Measurements from ENCODE around the gene PPEF1. TPM values are rescaled to one million over a fixed set of nuclear protein-coding genes. Genes with fewer than 3 reads are reported as not detected.

PPEF1 gene
- total and polyA plus RNA-seq, 4 donors = 0.09 TPM; not detected in 3

DNA sequence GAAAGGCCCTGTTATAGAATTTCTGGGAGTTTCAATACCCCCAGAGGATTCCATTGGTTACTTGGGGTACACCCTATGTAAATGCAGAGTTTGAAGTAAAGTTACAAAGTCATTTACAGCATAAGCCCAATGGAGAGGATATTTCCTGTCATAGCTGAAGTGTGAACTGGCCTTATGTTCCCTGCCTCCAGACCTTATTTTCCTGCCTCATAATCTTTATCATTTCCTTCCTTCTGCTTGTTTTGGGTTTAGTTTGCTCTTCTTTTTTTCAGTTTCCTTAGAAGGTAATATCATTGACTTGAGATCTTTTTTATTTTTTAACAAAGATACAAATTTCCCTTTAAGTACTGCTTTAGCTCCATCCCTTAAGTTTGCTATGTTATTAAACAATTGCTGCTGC lies 85.4 kb downstream of the PPEF1 start:
- Histone ChIP-seq H3K27me3 (ENCODE audit: control insufficient read depth in 4 of 4, insufficient read depth in 4 of 4, low read length in 3 of 4) (no peaks in the 10 kb centered on the region), H3K4me1 (ENCODE audit: control insufficient read depth in 4 of 4, insufficient read depth in 4 of 4, low read length in 3 of 4) (no peaks in the 10 kb centered on the region), H3K27ac (ENCODE audit: low read depth in 1 of 2, low read length in 2 of 2) (no peak overlapping the region), H3K36me3 (ENCODE audit: control insufficient read depth in 4 of 4, insufficient read depth in 3 of 4, low read depth in 1 of 4, low read length in 3 of 4) (no peaks in the 10 kb centered on the region), H3K9me3 (ENCODE audit: control insufficient read depth in 4 of 4, low read length in 3 of 4) (no peaks in the 10 kb centered on the region), H3K9ac (ENCODE audit: low read depth in 1 of 2, low read length in 2 of 2) (no peak overlapping the region), H3K4me3 (ENCODE audit: low read depth in 1 of 3, low read length in 3 of 3) (no peak overlapping the region)
- DNase-seq (ENCODE audit: low spot score) = no peak
- TF ChIP-seq YY1 (IDR thresholded peaks at IDR 0.05) (no peak), SP1 (IDR thresholded peaks at IDR 0.05) (no peak), TAF1 (conservative IDR thresholded peaks at IDR 0.05) (no peak), FOXA2 (IDR thresholded peaks at IDR 0.05) (no peak), FOXA1 (IDR thresholded peaks at IDR 0.05) (no peak), RAD21 (IDR thresholded peaks at IDR 0.05) (no peak), HNF4A (conservative IDR thresholded peaks at IDR 0.05) (no peak), RXRA (IDR thresholded peaks at IDR 0.05) (no peak)
- TF ChIP-seq, protein P1, sequence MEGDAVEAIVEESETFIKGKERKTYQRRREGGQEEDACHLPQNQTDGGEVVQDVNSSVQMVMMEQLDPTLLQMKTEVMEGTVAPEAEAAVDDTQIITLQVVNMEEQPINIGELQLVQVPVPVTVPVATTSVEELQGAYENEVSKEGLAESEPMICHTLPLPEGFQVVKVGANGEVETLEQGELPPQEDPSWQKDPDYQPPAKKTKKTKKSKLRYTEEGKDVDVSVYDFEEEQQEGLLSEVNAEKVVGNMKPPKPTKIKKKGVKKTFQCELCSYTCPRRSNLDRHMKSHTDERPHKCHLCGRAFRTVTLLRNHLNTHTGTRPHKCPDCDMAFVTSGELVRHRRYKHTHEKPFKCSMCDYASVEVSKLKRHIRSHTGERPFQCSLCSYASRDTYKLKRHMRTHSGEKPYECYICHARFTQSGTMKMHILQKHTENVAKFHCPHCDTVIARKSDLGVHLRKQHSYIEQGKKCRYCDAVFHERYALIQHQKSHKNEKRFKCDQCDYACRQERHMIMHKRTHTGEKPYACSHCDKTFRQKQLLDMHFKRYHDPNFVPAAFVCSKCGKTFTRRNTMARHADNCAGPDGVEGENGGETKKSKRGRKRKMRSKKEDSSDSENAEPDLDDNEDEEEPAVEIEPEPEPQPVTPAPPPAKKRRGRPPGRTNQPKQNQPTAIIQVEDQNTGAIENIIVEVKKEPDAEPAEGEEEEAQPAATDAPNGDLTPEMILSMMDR (IDR thresholded peaks at IDR 0.05; ENCODE audit: low read depth, low read length, missing input control) = no peak
- TF ChIP-seq, protein P2, sequence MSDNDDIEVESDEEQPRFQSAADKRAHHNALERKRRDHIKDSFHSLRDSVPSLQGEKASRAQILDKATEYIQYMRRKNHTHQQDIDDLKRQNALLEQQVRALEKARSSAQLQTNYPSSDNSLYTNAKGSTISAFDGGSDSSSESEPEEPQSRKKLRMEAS (IDR thresholded peaks at IDR 0.05) = no peak
- TF ChIP-seq, protein P3, sequence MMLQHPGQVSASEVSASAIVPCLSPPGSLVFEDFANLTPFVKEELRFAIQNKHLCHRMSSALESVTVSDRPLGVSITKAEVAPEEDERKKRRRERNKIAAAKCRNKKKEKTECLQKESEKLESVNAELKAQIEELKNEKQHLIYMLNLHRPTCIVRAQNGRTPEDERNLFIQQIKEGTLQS (IDR thresholded peaks at IDR 0.05) = no peak

DNA sequence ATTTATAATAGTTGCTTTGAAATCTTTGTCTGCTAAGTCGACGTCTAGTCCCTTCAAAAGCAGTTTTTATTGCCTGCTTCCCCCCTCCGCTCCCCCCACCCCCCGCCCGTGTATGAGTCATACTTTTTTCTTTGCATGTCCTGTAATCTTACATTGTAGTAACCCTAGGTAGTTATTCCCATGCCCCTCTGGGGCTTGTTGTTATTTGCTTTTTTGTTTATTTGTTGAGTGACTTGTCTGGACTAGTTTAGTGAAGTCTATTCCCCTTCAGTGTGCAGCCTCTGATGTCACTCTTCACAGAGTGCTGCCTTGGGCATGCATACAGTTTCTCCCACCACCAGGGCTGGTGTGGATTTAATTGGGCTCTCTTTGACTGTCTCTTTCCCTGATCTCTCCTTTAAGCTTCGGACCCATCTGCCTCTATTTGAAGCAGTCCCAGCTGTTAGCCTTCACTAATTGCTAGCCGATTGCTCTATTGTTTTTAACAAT lies 86.2 kb downstream of the PPEF1 start:
- Histone ChIP-seq H3K9ac (ENCODE audit: low read depth in 1 of 2, low read length in 2 of 2) (no peak overlapping the region), H3K27ac (ENCODE audit: low read depth in 1 of 2, low read length in 2 of 2) (no peak overlapping the region), H3K36me3 (ENCODE audit: control insufficient read depth in 4 of 4, insufficient read depth in 3 of 4, low read depth in 1 of 4, low read length in 3 of 4) (no peaks in the 10 kb centered on the region), H3K9me3 (ENCODE audit: control insufficient read depth in 4 of 4, low read length in 3 of 4) (no peaks in the 10 kb centered on the region), H3K4me3 (ENCODE audit: low read depth in 1 of 3, low read length in 3 of 3) (no peak overlapping the region), H3K27me3 (ENCODE audit: control insufficient read depth in 4 of 4, insufficient read depth in 4 of 4, low read length in 3 of 4) (no peaks in the 10 kb centered on the region), H3K4me1 (ENCODE audit: control insufficient read depth in 4 of 4, insufficient read depth in 4 of 4, low read length in 3 of 4) (no peaks in the 10 kb centered on the region)
- 65% methylated on average over 7 of the region's 7 CpGs for WGBS
- DNase-seq (ENCODE audit: low spot score) = no peak
- no peak for TF ChIP-seq TAF1 (conservative IDR thresholded peaks at IDR 0.05)
- no peak for TF ChIP-seq EGR1 (IDR thresholded peaks at IDR 0.05; ENCODE audit: low read depth in 2 of 2)
- TF ChIP-seq GABPA (IDR thresholded peaks at IDR 0.05 in 1 of 2, conservative IDR thresholded peaks at IDR 0.05 in 1 of 2) = no peak
- no peak for TF ChIP-seq RAD21 (IDR thresholded peaks at IDR 0.05)

DNA sequence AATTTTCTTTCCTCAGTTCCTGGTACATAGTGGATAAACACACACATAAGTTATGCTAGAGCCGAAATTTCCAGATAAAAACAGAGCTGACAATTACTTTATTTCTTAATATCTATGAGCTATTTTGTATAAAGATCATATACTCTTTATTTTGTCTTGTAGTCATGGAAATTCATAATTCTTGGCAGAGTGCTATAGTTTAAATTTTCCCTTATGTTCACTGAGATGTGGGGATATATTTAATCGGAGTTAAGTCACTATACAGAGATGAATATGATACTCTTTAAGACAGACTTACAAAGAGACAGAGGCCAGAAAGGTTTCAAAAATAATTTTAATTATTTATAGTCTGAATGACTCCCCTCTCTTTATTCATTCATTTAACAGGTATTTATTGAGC lies 89.7 kb downstream of the PPEF1 start:
- no peak for TF ChIP-seq GABPA (IDR thresholded peaks at IDR 0.05 in 1 of 2, conservative IDR thresholded peaks at IDR 0.05 in 1 of 2)
- no peak for TF ChIP-seq HNF4A (conservative IDR thresholded peaks at IDR 0.05)
- TF ChIP-seq REST (IDR thresholded peaks at IDR 0.05) = no peak
- TF ChIP-seq EGR1 (IDR thresholded peaks at IDR 0.05; ENCODE audit: low read depth in 2 of 2) = no peak
- TF ChIP-seq TAF1 (conservative IDR thresholded peaks at IDR 0.05) = no peak
- TF ChIP-seq JUND (IDR thresholded peaks at IDR 0.05) = no peak
- TF ChIP-seq SP1 (IDR thresholded peaks at IDR 0.05) = no peak
- TF ChIP-seq RXRA (IDR thresholded peaks at IDR 0.05) = no peak
- TF ChIP-seq HNF4G (IDR thresholded peaks at IDR 0.05) = no peak
- TF ChIP-seq, protein P2 (IDR thresholded peaks at IDR 0.05) = no peak
- no peak for TF ChIP-seq RAD21 (IDR thresholded peaks at IDR 0.05)
- no peak for TF ChIP-seq YY1 (IDR thresholded peaks at IDR 0.05)
- H3K36me3 ChIP-seq (ENCODE audit: control insufficient read depth in 4 of 4, insufficient read depth in 3 of 4, low read depth in 1 of 4, low read length in 3 of 4) = no peaks in the 10 kb centered on the region
- H3K27me3 ChIP-seq (ENCODE audit: control insufficient read depth in 4 of 4, insufficient read depth in 4 of 4, low read length in 3 of 4) = no peaks in the 10 kb centered on the region
- no peak for DNase-seq (ENCODE audit: low spot score)
- no peak overlapping the region for H3K9ac ChIP-seq (ENCODE audit: low read depth in 1 of 2, low read length in 2 of 2)
- WGBS = 92% methylated on average over 2 of the region's 2 CpGs
- H3K27ac ChIP-seq (ENCODE audit: low read depth in 1 of 2, low read length in 2 of 2) = no peak overlapping the region
- no peaks in the 10 kb centered on the region for H3K9me3 ChIP-seq (ENCODE audit: control insufficient read depth in 4 of 4, low read length in 3 of 4)
- H3K4me3 ChIP-seq (ENCODE audit: low read depth in 1 of 3, low read length in 3 of 3) = no peak overlapping the region
- H3K4me1 ChIP-seq (ENCODE audit: control insufficient read depth in 4 of 4, insufficient read depth in 4 of 4, low read length in 3 of 4) = no peaks in the 10 kb centered on the region
